Islet precursor cell (in vitro differentiated cells): ENCODE data around the gene RHBDL3.
"Not testable (repeated sequence)": the region's sequence is repeated elsewhere in the genome, so short reads cannot be mapped to it uniquely, and the experiment has no call there.

Experiments
- DNase-seq: peaks from one replicate; pipeline ENCODE4 v3.0.0-alpha.2; 2018

The RHBDL3 gene

GRCh38 chr17:32292094-32292493, 26.5 kb downstream of the RHBDL3 start:
- DNase-seq = no peak

GRCh38 chr17:32297424-32297823, 31.8 kb downstream of the RHBDL3 start:
- DNase-seq = no peak

DNA sequence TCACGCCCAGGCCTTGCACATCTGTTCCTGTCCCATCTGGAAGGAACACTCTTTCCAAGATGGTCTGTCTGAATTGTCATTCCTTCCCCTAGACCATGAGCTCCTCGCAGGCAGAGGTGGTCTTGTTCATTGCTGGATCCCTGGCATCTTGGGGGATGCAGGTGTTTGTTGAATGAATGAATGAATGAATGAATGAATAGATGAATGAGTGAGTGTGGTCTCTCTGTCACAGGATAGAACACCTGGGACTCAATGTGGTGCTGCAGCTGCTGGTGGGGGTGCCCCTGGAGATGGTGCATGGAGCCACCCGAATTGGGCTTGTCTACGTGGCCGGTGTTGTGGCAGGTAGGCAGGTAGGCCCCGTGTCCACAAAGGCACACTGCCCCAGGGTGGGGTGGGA, 32.2 kb downstream of the RHBDL3 start:
- DNase-seq = no peak

GRCh38 chr17:32298298-32298697, 32.7 kb downstream of the RHBDL3 start:
- no peak for DNase-seq

GRCh38 chr17:32298721-32299579, 33.3 kb downstream of the RHBDL3 start:
- DNase-seq = no peak

GRCh38 chr17:32299580-32300164, 34.0 kb downstream of the RHBDL3 start:
- DNase-seq = no peak

- no peak for DNase-seq
These were observed 36.4 kb downstream of the RHBDL3 start for GRCh38 chr17:32302037-32302436.

DNA sequence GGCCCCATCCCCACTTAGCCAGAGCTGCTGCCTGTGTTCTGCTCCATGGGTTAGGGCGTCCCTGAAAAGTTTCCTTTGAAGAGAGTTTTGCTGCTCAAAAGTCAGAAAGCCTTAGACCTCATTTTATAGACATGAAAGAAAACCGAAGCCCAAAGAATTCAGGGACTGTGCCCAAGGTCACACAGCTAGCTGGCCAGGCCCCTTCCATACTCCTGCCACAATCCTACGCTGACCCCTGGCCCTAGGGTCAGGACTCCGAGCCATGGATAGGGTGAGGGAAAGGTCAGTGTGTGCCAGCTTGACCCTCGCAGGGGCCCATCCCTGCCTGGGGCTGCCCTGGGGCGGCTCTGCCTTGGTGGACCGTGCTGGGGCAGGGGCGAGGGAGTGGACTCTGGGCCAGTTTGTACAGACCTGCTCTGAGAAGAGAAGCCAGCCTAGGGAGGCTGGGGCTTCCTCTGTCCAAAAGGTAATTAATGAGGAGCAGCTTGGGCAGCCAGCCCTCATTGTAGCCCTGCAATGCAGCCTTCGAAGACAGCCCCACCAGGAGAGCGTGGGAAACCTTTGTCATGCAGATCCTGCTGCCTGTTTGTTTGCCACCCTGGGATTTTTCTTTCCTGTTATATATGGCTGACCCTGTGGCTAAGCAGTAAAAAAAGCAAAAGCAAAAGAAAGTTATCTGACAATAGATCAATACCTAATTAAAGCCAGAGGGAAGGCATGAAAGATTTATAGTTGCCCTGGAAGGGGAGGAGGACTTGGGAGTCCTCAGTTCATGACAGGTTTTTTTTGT, 37.4 kb downstream of the RHBDL3 start:
- peak; percentile 80 for DNase-seq

- peak; percentile 77 for DNase-seq
These were observed 38.2 kb downstream of the RHBDL3 start for GRCh38 chr17:32303781-32304288.

- no peak for DNase-seq
These were observed 39.4 kb downstream of the RHBDL3 start for GRCh38 chr17:32305049-32305448.

DNA sequence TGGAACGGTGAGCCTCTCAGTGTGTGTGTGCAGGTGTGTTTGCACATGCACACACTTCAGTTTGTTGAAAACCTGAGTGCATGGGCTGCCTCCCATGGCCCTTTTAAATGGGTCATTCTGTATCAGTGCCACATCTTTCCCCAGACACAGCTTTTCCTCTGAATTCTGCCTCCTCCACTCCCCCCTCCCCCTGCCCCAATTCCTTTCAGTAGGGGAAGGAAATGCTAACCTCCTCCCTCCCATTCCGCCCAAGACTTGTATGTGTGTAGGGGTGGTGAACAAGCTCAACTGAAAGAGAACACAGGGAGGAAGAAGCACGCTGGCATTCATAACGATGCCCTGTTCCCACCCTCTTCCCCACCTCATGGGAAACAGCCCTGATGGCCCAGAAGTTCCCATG, 42.0 kb downstream of the RHBDL3 start:
- DNase-seq = no peak

DNA sequence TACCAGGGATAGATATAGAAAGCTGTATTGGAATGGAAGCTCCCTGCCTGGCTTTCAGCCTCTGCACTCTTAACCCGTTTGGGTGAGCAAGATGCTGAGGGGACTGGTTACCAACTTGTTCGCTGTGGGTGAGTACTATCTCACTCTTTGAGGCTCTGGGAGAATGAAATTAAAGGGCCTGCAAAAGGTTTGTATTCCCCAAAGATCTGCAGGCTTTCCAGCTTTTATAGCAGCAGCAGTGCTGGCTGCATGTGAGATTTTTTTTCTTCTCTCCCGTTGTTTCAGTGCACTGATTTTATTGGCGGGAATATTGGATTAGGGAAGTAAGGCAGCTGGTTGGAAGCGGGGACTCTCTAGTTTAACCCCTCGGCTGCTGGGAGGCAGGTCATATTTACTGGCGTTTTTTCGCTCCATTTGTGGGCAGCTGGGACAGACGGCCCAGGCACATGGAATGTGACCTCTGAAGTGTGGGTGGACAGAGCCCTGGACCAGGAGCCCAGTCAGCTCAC, 45.5 kb downstream of the RHBDL3 start:
- DNase-seq = no peak

GRCh38 chr17:32314636-32315035, 49.0 kb downstream of the RHBDL3 start:
- DNase-seq = no peak

DNA sequence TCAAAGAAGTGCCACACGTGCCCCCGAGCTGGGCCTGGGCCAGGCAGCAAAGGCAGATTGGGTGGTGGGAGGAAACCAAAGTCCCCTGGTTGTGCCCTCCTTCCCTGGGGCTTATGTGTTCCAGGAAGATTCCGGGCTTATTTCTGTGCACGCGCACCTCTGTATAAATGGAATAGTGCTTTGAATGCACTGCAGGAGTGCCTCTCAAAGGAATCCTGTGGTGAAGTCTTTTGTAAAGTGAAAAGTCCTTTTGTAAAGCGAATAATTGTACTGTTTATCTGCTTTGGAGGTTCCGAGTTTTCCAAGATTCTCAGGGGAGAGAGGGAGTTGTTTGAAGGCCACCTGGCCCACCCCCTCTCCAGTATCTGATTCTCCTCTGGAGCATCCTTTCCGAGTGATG, 49.5 kb downstream of the RHBDL3 start:
- DNase-seq = no peak

DNA sequence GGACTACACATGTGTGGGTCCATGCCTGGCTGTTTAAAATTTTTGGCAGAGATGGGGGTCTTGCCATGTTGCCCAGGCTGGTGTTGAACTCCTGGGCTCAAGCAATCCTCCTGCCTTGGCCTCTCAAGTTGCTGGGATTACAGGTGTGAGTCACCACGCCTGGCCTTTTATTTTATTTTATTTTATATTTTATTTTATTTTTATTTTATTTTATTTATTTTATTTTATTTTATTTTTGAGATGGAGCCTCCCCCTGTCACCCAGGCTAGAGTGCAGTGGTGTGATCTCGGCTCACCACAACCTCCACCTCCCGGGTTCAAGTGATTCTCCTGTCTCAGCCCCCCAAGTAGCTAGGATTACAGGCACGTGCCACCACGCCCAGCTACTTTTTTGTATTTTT, 51.0 kb downstream of the RHBDL3 start:
- not testable (repeated sequence) for DNase-seq

- DNase-seq = no peak
These were observed 51.7 kb downstream of the RHBDL3 start for GRCh38 chr17:32317353-32317752.

DNA sequence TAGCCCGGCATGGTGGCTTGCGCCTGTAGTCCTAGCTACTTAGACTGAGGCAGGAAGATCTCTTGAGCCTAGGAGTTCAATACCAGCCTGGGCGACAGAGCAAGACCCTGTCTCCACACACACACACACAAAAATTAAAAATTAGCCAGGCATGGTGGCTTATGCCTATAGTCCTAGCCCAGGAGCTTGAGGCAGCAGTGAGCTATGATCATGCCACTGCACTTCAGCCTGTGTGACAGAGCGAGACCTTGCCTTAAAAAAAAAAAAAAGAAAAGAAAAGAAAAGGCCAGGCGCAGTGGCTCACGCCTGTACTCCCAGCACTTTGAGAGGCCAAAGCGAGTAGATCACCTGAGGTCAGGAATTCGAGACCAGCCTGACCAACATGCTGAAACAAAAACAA, 52.4 kb downstream of the RHBDL3 start:
- DNase-seq = no peak

- peak; percentile 89 for DNase-seq
These were observed 53.9 kb downstream of the RHBDL3 start for GRCh38 chr17:32319548-32319905.

DNA sequence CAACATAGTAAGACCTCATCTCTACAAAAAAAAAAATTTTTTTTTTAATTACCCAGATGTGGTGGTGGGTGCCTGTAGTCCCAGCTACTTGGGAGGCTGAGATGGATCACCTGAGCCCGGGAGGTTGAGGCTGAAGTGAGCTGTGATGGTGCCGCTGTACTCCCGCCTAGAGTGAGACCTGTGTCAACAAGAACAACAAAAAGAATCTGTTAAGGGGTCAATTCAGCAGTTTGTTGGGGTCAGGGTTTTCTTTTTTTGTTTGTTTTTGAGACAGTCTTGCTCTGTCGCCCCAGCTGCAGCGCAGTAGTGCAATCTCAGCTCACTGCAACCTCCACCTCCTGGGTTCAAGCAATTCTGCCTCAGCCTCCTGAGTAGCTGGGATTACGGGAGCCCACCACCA, 54.4 kb downstream of the RHBDL3 start:
- not testable (repeated sequence) for DNase-seq

DNA sequence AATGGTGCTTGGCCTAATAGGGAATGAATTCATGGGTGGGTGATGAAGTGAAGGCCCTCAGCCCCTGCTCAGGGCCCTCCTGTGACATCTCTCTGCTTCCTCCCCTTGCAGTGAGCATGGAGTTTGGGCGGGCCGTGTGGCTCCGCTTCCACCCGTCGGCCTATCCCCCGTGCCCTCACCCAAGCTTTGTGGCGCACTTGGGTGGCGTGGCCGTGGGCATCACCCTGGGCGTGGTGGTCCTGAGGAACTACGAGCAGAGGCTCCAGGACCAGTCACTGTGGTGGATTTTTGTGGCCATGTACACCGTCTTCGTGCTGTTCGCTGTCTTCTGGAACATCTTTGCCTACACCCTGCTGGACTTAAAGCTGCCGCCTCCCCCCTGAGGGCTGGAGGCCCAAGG, 55.2 kb downstream of the RHBDL3 start:
- no peak for DNase-seq

DNA sequence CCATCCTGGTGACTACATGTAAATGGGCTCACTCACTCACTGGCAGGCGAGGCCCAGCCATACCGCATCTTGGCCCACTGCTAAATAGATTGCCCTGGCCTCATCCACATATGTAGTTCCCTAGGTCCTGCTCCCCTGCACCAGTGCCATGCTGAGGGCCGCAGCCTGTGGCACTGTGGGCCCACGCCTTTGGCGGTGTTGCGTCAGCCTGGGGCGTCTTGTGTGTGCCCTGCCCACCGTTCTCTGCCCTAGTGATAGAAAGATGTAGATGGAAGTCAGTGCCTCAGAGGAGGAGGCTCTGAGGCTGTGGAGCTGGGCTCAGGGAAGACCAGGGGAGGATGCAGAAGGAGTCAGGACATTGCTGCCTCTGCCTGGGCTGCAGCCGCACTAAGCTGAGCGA, 57.4 kb downstream of the RHBDL3 start:
- no peak for DNase-seq

DNA sequence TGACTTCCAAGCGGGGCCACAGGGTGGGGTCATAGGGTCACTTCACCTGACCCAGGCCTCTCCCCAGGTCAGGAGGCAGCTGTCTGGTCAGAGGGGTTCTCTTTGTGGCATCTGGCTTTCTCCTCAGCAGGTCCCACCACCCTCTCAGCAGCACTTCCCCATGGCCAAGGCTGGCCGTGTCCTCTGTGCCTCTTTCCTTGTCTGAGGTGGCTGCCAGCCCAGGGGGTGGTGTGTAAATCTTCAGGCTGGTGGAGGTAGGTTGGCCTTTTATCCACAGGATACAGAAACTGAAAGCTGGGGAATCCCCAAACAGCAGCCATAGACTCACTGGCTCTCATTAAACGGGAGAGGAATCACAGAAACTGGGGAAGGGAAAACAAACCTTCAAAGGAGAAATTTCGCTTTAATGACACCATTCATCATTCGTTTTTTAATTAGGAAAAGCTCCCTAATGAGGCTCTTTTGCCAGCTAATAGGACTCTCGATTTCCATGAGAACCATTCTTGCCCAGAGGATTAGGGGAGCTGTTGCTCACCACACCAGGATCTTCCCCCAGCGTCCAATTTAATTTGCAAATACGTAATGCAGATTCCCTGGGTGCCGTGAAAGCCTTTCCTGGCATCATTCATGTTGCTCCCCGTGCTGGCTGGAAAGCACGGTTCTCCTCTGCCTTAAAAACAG, 58.3 kb downstream of the RHBDL3 start:
- no peak for DNase-seq

GRCh38 chr17:32327911-32328310, 62.3 kb downstream of the RHBDL3 start:
- peak; percentile 35 for DNase-seq
